NCI-H2029 treated with DMSO at 0.1 percent for 48 hours (cell line): ENCODE data around the gene PDE8A.

ENCODE experiments used
- DNase-seq: peaks from one replicate; lab custom pipeline; 2025; lab: John Stamatoyannopoulos, UW

Gene PDE8A

GRCh38 chr15:85088300-85088699 lies 106.6 kb downstream of the PDE8A start:
- DNase-seq: no peak

DNA sequence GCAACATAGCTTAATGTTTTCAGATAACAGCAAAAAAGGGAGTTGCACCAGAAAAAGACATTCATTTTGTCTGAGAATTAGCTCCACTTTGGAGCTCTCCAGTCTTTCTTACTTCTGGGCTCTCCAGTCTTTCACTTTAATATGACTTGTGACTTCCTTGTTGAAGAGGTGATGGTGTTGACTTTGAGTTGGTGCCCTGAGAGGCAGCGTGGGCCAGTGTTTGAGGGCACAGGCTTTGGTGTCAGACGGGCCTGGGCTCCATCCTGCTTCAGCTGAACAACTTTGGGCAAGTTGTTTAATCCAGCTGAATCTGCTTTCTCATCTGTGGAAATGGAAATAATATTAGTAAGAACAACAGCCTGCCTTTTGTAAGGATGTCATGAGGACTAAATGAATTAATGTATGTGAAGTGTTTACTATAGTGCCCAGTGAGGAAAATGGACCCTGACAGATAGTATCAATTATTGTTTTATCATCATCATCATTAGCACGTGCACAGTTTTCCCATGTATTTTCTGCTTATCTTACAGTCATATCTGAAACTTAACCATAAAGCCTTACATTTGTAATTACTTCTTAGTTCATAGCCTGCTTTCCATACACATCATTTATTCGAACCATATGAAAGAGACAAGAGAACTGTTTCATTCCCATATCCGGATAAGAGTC lies 108.4 kb downstream of the PDE8A start:
- no peak for DNase-seq

DNA sequence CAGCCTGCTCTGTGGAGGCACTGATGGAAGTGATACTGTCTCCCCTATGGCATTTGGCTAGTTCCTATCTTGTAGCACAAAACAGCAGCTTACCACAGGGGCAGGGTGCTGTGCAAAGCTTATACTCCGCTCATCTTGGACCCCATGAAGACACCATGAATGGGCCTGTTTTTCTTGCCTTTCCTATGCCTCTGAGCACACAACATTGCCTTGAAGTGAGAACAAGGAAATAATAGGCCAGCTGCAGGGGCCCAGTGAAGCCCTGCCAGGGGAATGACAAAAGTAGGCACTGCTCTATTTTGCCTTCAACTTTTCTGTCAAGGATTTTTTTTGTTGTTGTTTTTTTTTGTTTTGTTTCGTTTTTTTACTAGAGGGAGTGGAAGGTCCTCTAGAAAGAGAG lies 110.3 kb downstream of the PDE8A start:
- DNase-seq: no peak

- no peak for DNase-seq
Measured at GRCh38 chr15:85094685-85095084, 113.0 kb downstream of the PDE8A start.

DNA sequence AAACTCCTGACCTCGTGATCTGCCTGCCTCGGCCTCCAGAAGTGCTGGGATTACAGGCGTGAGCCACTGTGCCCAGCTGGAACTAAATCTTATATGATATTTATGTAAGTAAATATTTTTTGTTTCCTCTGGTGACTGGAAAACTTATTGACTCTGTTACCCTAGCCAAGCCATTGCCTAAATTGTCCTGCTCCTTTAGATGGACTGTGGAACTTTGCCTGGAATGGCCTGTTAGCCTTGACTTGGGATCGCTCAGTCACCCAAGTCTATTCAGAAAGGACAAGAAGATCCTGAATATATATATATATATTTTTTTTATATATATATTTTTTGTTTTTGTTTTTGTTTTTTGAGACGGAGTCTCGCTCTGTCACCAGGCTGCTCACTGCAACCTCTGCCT lies 113.9 kb downstream of the PDE8A start:
- no peak for DNase-seq

DNA sequence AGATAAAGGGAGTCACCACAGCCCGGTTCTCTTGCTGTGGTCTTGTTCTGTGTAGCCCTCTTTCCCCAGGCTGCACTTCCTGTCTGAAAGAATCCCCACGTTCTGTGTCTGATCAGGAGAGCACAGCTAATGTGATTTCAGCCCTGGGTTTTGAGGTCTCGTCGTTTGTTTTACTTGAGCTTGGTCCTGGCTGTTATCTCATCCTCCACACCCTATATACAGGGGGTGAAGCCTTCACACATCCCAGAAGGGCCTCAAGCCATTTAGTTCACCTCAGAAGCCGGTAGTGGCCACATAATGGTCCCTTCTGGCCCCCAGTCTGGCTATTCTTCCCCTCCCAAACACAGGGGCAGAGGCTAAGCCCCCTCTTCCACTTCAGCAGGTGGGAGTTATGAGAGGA lies 115.6 kb downstream of the PDE8A start:
- no peak for DNase-seq

- DNase-seq: no peak
Measured at GRCh38 chr15:85097725-85098124, 116.1 kb downstream of the PDE8A start.

GRCh38 chr15:85099195-85099803 lies 117.6 kb downstream of the PDE8A start:
- no peak for DNase-seq

- peak; percentile 23 for DNase-seq
Measured at GRCh38 chr15:85100186-85100937, 118.7 kb downstream of the PDE8A start.

DNA sequence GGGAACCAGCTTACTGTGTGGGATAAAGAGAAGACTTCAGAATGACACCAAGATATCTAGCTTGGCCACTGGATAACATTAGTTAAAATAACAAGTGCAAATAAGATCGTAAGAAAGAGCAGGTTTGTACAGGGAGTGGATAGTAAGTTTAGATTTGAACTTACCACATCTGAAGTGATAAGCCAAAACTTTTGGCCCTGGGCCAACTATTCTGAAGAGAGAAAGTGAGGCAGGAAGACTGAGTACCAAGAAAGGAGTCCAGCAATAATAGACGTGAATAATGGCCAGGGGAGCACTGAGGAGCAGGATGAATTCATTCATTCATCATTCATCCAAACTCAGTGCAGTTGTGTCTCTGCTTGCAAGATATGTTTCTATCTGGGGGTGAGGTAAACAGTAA lies 122.9 kb downstream of the PDE8A start:
- DNase-seq: no peak

DNA sequence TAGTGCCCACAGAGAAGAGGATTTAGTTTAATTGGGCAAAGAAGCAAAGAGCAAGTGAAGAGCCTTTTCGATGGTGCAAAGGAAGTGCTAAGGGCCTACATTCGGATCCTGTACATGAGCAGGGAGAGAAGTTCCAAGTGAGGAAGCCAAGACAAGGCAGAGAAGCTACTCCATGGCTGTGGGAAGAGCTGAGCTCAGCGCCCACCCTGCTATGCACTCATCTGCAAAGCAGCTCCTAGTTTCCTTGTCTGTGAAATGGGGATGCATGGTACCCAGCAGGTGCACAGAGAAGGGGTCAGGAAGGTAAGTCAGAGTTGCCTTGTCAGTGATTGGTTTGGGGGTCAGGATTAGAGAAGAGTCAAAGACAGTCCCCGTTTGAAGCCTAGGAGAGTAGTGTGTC lies 126.5 kb downstream of the PDE8A start:
- no peak for DNase-seq

DNA sequence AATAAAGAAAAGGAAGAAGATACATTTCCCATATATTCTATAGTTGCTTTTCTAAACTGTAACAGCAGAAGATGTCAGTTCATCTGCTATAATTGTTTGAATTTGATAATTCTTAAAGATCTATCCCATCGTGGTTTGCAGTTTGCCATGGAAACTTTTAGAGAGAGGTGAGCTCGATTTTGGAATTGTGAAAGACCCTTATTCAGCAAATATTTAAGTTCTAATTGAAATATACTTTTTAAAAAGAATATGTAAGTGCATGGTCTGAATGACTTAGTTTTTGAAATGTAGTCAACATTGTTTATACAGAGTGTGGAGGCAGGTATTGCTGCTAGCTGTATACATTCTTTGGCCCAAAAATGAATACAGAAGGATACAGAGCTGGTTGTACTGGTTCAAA lies 127.7 kb downstream of the PDE8A start:
- DNase-seq: no peak

- DNase-seq: no peak
Measured at GRCh38 chr15:85112997-85113396, 131.3 kb downstream of the PDE8A start.

DNA sequence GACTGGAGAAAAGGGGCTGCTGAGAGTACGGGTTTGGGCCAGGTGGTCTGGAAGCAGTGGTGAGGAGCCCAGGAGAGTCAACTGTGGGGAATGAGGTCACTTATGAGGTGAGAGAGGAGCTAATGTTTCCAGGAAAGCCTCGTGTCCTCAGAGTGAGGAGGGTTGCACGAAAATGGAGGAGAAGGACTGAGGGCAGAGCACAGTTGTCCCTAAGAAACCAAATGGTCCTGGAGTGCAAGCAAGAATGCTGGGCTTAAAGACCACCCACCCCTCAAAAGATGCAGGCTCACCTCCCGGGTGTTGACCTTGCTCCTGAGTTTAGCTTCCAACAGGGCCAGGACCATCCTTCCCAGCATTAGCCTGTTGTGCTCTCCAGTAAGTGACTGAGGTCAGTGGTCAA lies 133.2 kb downstream of the PDE8A start:
- no peak for DNase-seq

GRCh38 chr15:85116066-85116465 lies 134.4 kb downstream of the PDE8A start:
- no peak for DNase-seq

DNA sequence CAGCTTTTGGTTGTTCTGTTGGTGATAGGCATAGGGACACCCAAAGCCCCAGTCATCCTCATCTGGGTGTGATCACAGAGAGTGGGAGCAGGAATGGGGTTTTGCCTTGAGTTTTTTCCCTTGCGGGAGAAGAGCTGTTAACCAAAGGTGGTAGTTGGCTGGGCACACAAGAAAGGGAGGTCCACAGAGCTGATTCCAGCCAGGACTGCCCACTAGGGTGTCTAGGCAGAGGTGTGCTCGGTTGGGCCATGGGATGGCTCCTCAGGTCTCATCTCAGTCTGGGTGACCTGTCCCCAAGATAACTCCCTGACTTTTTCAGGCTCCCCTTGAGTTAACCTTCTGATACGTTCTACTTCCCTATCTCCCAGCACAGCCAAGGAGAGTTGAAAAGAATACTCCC lies 134.8 kb downstream of the PDE8A start:
- no peak for DNase-seq

DNA sequence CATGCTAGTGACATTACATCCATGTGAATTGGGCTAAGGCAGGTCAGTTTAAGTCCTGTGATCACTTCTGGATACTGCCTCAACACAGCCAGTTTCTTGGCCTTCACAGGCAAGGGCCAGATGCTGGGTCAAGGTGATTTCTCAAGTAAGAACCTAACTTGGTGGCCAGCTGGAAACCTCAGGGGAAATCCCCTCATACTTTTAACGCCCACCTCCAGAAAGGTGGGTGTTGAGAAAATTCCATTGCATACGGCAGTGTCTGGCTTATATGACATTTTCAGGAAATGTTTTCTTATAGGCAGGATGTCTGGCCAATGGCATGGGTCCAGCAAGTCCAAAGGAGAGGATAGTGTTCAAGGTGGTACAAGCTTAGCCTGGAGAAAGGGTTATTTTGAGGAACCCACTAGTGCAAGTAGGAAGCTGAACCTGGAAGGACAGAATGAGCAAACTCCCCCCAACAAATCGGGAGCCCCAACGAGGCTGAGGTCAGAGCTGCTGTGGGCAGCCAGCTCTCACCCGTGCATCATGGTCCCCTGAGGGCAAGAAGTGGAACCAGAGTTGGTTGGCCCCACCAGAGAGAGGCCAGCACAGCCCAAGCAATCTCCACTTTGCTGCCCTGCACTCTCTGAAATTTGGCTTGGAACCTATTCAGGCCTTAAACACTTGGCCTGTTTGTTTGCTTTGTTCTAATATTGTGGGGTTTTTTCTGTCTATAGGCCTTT lies 135.4 kb downstream of the PDE8A start:
- DNase-seq: no peak

- no peak for DNase-seq
Measured at GRCh38 chr15:85118173-85118572, 136.5 kb downstream of the PDE8A start.

- no peak for DNase-seq
Measured at GRCh38 chr15:85118581-85118980, 136.9 kb downstream of the PDE8A start.

DNA sequence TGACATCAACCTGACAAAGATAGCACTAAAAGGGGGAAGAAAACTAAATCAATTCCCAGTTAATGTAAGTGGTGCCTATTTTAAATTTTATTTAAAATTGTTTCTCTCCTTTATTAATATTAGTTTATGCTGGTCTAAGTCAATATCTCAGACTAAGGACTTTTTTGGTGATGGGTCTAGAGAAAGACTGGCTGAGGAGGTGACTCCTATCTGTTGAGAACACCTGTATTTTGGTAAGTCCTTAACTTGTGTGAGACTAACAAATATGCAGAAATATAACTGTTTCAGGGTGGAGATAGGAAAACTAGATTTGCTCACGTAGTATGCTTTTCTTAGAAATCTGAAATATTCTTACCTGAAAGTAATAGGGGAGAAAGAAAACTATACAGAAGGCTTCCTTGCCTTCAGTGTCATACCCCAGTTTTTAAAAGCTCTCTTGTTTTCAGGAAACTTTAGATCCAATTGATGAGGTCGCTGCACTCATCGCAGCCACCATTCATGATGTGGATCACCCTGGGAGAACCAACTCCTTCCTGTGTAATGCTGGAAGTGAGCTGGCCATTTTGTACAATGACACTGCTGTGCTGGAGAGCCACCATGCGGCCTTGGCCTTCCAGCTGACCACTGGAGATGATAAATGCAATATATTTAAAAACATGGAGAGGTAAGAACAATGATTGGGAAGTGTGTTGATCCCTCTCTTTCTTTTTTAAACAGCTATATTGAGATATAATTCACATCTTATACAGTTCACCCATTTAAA lies 138.9 kb downstream of the PDE8A start:
- no peak for DNase-seq

DNA sequence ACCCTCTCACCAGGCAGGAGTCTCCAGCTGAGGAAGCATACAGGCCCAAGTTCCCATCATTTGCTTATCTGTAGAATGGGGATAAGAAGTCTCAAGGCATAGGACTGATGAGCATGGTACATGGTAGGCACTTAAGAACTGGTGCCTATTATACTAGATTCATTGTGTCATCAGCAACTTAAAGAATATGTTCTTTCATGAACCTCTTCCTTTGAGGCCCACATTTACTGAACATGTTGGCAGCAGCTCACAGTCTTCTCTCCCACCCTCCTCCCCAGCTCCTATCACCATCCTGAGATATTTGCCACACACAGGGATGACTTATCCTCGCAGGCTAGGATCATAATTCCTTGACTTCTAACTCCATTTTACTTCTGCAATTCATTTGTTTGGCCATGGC lies 142.5 kb downstream of the PDE8A start:
- DNase-seq: no peak

- DNase-seq: no peak
Measured at GRCh38 chr15:85125056-85125661, 143.5 kb downstream of the PDE8A start.
